Activated CD4-positive, alpha-beta T cell treated with anti-CD3 and anti-CD28 coated beads for 48 hours (primary cell): ENCODE data around the gene GAK.
A peak's percentile ranks its signal among the peaks of the same experiment; 100 is the strongest.

Experiments
- DNase-seq: peaks from one replicate; pipeline ENCODE4 v3.0.0-alpha.2; 2020

The GAK gene

GRCh38 chr4:867526-868250 lies 64.4 kb downstream of the GAK start:
- no peak for DNase-seq

GRCh38 chr4:866761-867390 lies 65.2 kb downstream of the GAK start:
- DNase-seq = peak; percentile 37

- DNase-seq = no peak
Observed at GRCh38 chr4:866068-866760, 65.9 kb downstream of the GAK start.

- no peak for DNase-seq
Observed at GRCh38 chr4:865572-865971, 66.5 kb downstream of the GAK start.

GRCh38 chr4:865121-865465 lies 67.0 kb downstream of the GAK start:
- DNase-seq = no peak

DNA sequence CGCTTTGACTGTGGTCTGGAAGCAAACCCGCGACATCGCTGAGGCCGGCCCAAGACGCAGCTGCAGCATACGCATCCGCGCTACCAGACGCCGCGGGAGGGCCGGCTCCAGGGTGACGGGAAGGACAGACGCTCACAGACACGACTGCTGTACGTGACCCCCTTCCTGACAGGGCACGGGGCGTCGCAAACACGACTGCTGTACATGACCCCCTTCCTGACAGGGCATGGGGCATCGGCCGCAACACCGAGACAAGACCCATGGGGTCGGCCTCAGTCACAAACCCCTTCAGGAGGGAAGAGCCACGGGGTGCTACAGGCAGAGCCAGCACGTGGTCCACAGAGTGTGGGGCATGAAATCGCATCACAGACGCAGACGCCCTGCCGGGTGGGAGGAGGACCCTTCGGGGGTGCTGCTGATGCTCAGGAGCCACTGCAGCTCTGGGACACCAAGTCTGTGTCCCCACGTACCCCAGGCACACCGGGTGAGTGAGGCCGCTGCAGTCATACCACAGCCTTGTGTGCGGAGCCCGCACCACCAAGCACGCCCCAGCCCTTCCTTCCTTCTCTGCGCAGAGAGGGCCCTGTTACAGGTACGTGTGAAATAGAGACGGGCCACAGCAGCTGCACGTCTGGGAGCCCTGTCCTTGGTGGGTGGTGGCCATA lies 67.5 kb downstream of the GAK start:
- DNase-seq = no peak

DNA sequence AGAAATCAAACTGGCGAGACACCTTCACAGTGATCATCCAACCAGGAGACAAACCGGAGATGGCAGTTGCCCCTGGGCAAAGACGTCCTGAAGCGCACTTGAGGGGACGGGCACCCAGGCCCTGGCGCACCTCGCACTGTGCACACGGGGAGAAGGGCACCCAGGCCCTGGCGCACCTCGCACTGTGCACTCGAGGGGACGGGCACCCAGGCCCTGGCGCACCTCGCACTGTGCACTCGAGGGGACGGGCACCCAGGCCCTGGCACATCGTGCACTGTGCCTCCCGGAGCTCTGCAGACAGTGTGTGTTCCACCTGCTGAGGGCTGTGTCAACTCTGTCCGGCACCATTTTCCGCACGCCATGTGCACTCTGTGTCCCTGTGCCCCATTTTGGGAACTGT lies 71.6 kb downstream of the GAK start:
- no peak for DNase-seq

- DNase-seq = no peak
Observed at GRCh38 chr4:859496-859895, 72.6 kb downstream of the GAK start.

GRCh38 chr4:858831-859451 lies 73.2 kb downstream of the GAK start:
- no peak for DNase-seq

GRCh38 chr4:858041-858481 lies 74.1 kb downstream of the GAK start:
- no peak for DNase-seq

DNA sequence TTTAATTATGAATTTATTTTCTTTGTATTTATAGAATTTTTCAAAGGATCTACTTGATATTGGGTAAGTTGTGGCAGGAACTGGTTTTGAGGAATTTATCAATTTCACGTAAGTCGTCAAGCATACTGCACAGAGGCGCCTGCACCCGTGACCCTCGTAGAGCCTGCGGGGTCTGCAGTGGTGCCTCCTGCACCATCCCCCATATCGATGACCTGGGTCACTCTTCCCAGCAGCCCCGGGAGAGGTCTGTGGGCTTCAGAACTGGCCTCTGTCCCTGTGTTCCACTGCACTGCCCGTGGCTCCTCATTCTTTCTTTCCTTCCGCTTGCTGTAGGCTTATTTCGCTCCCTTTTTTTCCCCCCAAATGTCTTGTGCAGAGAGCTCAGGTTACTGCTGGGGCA lies 74.7 kb downstream of the GAK start:
- DNase-seq = no peak

GRCh38 chr4:856225-856901 lies 75.8 kb downstream of the GAK start:
- peak; percentile 18 for DNase-seq

- DNase-seq = no peak
Observed at GRCh38 chr4:855880-856224, 76.3 kb downstream of the GAK start.

GRCh38 chr4:854356-854755 lies 77.8 kb downstream of the GAK start:
- no peak for DNase-seq

GRCh38 chr4:853416-853781 lies 78.7 kb downstream of the GAK start:
- no peak for DNase-seq

GRCh38 chr4:851701-852430 lies 80.2 kb downstream of the GAK start:
- no peak for DNase-seq

- DNase-seq = no peak
Observed at GRCh38 chr4:850323-850945, 81.7 kb downstream of the GAK start.

DNA sequence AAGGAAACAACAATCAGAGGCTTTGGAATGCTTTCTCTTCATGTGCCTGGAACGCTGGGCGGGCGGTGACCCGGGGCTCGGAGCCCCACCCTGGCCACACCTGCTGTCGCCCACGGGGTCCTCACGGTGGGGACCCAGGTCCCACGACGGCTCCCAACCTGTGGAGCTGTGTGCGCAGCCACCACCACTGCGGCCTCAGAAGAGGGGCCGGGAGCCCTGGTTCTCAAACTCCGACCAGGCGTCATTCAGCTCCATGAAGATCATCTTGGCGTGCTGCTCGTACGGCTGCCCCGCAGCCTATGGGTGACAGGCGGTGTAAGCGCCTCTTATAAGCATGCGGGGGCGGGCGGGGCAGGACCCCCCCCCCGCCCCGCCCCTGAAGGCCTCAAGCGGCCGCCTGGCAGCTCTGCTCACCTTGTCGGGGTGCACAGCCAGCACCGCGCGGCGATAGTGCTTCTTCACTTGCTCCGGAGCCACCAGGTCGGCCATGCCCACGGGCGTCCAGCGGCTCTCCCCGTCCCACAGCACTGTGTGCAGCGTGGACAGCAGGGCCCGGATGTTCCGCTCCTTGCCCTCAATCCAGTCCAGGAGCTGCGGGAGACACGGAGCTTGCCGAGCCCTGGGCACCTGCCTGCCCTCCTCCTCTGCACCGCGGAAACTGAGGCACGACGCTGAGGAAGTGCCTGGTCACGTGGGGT lies 82.5 kb downstream of the GAK start:
- no peak for DNase-seq

- DNase-seq = no peak
Observed at GRCh38 chr4:848803-849477, 83.2 kb downstream of the GAK start.

- DNase-seq = no peak
Observed at GRCh38 chr4:848307-848691, 83.8 kb downstream of the GAK start.
